Activated T-helper 9 cell treated with anti-CD3 and anti-CD28 coated beads, Interleukin-2, amount 50 U/mL, for 16 hours (primary cell): ENCODE results near the gene RNF214.
"Not testable (repeated sequence)": the region's sequence is repeated elsewhere in the genome, so short reads cannot be mapped to it uniquely, and the experiment has no call there.

ENCODE experiments used
- DNase-seq: peaks from one replicate; pipeline ENCODE4 v3.0.0-alpha.2; 2020; ENCODE audit warnings: low read depth

Gene RNF214

GRCh38 chr11:117197516-117198456 is 34.7 kb upstream of the RNF214 start:
- DNase-seq: no peak

DNA sequence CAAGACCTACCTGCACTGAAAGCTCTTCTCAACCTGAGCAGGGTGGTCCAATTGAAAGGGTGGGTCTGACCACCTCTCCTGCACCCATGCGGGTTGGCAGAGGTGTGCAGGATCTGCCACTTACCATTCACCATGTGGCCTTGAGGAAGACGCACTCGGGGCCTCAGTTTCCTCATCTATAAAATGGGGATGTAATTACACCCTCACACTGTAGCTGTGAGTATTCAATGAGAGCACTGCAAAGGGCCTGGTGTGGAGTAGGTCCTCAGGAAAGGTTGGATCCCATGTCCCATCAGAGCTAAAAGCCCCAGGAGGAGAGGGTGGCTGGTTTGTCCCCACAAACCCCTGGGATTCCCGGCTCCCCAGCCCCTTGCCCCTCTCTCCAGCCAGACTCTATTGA is 33.9 kb upstream of the RNF214 start:
- no peak for DNase-seq

GRCh38 chr11:117199053-117199915 is 33.2 kb upstream of the RNF214 start, which contains the start of gene TAGLN:
Gene TAGLN (plus strand): TSS chr11:117199370. CDS start chr11:117203014, 3,644 bp downstream.
- no peak for DNase-seq

- DNase-seq: no peak
These were observed 32.3 kb upstream of the RNF214 start for GRCh38 chr11:117199916-117200812.

- no peak for DNase-seq
These were observed 31.4 kb upstream of the RNF214 start for GRCh38 chr11:117200813-117201657.

DNA sequence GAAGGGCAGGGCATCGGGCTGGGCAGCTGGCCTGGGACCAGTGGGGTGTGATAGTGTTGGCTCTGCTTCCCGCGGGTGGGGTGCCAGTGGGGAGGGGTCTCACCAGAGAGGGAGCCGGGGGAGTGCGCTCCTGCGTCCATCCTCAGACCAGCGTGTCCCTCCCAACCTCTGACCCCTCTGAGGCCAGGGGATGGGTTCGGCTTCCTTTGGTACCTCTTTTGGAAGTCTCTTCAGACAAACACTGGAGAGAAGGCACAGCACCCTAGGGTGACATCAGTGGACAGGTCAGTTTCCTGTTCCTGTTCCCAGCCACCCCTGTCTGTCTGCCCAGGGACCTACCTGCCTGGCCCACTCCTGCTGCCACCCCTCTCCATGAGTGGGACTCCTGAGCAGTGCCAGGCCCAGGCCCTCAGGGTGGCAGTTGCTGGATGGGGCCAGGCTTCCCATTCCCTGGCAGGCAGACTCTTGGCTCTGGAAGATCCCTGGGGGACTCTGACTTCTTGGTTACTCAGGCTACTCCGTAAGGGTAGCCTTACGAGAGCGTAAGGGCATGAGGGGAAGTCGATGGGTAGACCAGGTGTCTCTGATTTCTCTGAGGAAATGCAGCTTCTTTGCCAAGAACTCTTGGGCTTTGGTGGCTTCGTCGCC is 30.7 kb upstream of the RNF214 start:
- DNase-seq: no peak

- no peak for DNase-seq
These were observed 29.9 kb upstream of the RNF214 start for GRCh38 chr11:117202386-117203068.

GRCh38 chr11:117203069-117203407 is 29.4 kb upstream of the RNF214 start:
- no peak for DNase-seq

DNA sequence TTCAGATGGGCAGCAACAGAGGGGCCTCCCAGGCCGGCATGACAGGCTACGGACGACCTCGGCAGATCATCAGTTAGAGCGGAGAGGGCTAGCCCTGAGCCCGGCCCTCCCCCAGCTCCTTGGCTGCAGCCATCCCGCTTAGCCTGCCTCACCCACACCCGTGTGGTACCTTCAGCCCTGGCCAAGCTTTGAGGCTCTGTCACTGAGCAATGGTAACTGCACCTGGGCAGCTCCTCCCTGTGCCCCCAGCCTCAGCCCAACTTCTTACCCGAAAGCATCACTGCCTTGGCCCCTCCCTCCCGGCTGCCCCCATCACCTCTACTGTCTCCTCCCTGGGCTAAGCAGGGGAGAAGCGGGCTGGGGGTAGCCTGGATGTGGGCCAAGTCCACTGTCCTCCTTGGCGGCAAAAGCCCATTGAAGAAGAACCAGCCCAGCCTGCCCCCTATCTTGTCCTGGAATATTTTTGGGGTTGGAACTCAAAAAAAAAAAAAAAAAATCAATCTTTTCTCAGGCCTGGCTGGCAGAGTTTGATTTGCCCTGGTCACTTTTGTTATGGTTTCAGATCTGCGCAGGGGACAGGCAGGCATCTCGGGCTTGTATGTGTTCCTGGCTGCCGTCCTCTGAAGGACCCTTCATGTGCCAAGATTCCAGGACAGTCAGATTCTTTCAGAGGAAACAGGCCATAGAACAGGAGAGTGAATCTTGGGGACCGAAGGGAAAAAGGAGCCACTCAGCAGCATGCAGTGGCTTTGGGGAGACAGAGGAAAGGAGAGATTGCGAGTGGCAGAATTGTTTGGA is 28.0 kb upstream of the RNF214 start:
- DNase-seq: no peak

DNA sequence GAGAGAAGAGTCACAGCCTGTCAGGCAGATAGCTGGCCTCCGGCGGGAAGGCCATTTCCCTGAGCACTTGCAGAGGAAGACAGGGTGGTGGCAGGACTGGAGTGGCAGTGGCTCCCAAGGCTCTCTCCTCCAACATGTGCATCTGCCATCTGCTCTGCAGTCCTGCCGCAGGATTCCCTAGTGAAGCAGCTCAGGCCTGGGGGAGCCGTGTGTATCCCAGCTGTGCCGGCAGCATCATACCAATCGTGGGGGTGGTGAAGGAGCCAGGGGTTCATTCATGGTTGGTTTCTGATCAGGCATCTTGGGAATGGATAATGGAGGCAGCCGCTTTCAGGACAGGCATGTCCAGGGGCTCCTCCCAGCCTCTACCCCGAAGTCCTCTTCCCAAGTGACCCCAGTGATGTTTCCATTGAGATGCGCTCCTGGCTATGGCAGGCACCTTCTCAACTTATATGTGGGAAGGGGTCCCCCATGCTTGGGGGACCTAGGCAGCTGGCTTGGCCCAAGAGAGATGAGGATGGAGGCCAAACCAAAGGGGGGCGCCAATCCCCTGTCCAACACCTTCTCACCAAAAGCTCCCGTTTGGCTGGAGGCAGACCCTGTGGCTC is 27.2 kb upstream of the RNF214 start:
- no peak for DNase-seq

DNA sequence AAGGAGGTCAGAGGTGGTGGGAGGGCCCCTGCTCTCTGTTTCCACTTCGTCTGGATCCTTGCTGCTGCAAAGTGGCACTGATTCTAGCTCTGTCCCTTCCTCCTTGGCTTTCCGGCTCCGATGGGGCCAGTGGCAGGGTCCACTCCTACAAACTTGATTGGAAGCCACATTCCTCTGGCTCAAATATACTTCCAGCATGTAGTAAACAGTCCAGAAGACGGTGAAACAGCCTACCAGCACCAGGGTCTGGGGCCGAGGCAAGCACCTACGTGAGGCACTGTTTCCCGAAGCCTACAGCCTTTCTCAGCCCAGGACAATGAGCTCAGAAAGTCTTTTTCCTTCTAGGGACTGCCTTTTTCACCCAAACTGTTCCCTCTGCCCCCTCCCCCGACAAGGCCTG is 26.4 kb upstream of the RNF214 start:
- not testable (repeated sequence) for DNase-seq

GRCh38 chr11:117206859-117207258 is 25.6 kb upstream of the RNF214 start:
- not testable (repeated sequence) for DNase-seq

DNA sequence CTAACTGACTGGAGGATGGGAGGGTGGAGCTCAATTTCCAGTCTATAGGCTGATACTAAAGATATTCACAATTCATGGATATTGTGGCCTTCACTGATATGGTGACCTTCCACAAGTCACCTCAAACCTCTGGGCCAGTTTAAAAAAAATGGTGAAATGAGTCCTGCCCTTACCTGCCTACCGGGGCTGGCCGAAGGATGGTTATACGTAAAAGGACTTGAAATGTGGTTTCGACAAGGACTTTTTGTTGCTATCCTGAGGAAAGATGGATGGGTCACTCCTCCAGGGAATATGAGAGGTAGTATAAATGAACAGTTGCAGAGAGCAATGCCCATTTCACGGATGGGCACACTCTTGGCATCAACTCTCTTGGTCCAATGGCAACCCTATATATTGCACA is 25.0 kb upstream of the RNF214 start:
- not testable (repeated sequence) for DNase-seq

GRCh38 chr11:117208710-117209109 is 23.8 kb upstream of the RNF214 start:
- DNase-seq: not testable (repeated sequence)

- DNase-seq: not testable (repeated sequence)
These were observed 22.9 kb upstream of the RNF214 start for GRCh38 chr11:117209351-117210125.

DNA sequence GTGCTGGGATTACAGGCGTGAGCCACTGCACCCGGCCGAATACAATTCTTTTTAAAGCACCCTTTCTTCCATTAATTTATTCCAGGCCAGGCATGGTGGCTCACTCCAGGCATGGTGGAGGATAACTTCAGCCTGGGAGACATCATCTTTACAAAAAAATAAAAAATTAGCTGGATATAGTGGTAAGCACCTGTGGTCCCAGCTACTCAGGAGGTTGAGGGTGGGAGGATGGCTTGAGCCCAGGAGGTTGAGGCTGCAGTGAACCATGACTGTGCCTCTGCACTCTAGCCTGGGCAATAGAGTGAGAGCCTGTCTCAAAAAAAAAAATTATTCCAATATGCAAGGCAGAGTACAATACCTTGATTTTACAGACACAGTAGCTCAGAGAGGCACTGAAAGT is 21.9 kb upstream of the RNF214 start:
- DNase-seq: no peak

DNA sequence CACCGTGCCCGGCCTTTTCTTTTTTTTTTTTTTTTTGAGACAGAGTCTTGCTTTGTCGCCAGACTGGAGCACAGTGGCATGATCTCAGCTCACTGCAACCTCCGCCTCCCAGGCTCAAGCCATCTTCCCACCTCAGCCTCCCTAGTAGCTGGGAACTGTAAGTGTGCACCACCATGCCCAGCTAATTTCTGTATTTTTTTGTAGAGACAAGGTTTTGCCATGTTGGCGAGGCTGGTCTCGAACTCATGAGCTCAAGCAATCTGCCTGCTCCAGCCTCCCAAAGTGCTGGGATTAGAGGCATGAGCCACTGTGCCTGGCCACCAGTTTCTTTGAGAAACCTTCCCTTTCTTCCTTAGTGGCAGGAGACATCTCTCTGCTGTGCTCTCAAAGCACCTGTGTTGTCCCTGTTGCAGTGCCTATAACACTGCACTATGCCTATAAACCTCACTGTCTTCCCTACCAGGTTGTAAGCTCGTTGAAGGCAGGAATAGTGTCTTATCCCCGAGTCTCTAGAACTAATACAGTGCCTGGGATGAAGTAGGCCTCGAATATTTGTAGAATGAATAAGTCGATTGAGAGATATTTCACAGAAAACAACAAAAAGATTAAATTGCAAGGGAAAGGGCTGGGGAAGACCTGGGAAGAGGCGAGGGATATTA is 19.6 kb upstream of the RNF214 start:
- DNase-seq: no peak
